GM20431 (cell line): ENCODE measurements around the gene KRTAP3-2.

Experiments used
- in situ Hi-C: fragments of 300-500 bp; cut with MseI, MboI; formaldehyde crosslinking; loops from one replicate; pipeline ENCODE4 v1.15.0; 2020; ENCODE audit warnings: low sequenced_read_pairs; ENCODE audit not compliant: unreplicated experiment

KRTAP3-2 gene

DNA sequence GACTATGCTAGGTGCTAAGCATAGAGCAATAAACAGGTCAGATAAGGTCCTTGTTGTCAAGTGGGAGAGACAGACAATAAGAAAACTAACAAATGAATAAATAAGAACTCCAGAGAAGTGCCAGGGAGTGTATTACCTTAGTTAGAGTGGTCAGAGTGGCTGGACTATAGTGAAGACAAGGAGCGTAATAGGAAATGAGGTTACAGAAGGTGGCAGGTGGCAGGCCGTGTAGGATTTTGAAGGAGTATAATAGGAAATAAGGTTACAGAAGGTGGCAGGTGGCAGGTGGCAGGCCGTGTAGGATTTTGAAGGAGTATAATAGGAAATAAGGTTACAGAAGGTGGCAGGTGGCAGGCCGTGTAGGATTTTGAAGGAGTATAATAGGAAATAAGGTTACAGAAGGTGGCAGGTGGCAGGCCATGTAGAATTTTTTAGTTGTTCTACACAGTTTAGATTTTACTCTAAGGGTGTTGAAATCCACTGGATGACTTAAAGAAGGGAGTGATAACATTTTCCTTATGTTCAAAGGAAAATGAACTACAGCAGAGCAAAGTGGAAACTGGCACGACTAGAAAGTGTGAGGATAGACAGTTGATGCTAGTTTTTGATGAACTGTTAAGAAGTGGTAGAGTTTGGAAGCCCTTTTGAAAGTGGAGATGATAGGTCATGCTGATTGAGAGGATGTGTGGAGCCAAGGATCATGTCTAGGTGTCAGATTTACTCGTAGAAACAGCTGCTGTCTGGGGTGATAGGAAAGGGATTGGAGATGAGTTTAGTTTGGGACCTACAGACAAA lies 12.8 kb upstream of the KRTAP3-2 start:
- in situ Hi-C loops, result no loop called here

DNA sequence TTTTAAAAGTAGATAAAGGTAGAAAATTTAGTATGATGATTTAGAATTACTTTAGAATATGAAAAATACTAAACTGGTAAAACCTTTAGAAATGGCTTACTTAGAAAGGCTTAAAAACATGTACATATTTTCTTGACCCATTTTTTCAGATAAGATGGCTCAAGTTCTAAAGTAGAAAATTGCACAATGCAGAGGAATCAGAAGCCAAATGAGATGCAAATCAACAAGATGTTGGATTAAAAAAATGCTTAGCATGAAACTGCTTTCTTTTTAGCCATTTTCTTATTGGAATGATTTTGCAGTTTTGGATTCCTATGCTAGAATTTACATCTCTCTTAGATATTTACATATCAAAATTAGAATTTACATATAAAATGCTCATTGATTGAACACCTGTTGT lies 10.7 kb upstream of the KRTAP3-2 start:
- in situ Hi-C loops, result no loop called here

DNA sequence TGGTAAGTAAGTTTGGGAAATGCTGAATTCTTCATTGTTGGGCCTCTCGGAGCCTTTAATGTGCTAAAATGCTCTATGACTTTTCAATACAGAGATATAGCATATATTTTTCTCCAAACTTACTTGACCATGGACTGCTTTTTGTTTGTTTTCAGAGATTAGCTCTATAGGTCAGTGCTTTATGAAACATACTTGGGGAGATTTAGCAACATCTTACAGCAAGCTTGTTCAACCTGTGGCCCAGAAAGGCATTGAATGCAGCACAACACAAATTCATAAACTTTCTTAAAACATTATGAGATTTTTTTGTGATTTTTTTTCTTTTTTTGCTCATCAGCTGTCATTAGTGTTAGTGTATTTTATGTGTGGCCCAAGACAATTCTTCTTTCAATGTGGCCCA lies 10.2 kb upstream of the KRTAP3-2 start:
- in situ Hi-C loops, result no loop called here

DNA sequence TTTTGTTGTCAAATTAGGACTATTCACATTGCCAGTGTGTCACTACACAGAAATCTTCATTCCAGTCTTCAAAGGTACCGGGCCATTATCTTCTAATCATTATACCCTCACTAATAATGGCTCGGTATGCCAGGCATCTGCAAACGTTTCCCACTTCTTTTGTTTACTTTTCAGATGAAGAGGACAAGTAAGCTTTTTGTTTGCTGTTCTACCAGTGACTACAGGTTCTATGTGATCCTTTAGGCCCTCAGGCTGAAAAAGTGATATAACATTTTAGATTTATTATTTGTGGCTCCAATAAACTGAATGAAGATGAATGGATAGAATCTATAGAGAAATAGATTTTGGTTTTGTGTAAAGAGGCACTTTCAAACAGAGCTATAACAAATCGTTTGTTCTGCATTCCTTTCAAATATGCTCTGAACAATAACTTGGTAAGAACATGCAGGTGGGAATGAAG lies 9.6 kb upstream of the KRTAP3-2 start:
- in situ Hi-C loops, result no loop called here

DNA sequence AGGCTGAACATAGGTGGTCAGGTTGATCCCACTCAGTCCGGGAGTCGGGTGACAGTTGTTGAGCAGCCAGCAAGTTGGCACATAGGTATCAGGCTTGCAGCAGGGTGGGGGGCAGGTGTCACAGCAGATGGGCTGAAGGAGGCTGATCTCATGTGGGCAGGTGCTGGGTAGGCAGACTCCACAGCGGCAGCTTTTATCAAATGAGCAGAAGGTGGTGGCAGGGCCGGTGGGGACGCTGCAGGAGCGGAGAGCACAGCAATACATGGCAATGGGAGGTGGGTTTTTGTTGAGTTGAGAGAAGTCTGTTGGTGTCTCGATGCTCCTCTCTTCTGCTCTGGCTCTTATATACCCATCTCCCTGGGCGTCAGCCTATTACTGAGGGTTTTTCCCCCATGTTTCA lies 9.1 kb upstream of the KRTAP3-2 start, which contains the start of gene KRTAP3-1:
TSS of gene KRTAP3-1 (minus strand) at position 318 of the 400 bp plus-strand sequence. CDS start at position 264, 54 bp downstream.
- in situ Hi-C loops, result no loop called here

DNA sequence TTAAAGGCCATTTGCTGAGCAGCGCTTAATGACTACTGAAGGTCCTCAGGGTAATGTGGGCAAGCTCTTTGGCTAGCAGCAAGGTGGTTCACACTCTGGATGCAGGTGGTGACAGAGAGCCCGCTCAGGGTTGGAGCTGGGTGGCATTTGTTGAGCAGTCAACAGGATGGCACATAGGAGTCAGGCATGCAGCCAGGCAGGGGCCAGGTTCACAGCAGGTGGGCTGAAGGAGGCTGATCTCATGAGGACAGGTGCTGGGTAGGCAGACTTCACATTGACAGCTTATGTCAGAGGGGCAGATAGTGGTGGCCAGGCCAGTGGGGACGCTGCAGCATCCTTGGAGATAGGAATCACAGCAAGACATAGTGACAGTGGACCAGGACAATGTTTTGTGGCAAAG lies 4.7 kb upstream of the KRTAP3-2 start:
- in situ Hi-C loops, result no loop called here

DNA sequence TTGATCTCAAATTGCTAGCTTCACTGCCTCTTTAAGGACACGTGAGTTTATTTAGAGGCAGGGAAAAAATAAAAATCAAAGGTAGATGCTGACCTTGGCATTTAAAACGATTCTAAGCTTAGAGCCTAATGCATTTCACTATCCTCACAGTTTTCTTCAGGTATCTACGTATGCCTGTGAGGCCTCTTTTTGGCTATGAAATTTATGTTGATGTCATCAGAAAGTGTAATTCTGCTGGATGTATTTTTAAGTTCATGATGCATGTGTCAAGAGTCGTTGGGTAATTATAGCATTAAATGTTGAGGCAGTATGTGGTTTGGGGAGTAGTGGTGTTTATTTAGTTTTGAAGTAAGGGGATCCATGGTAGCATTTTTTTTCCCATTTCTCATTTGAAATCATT lies 4.2 kb upstream of the KRTAP3-2 start:
- in situ Hi-C loops, result no loop called here

DNA sequence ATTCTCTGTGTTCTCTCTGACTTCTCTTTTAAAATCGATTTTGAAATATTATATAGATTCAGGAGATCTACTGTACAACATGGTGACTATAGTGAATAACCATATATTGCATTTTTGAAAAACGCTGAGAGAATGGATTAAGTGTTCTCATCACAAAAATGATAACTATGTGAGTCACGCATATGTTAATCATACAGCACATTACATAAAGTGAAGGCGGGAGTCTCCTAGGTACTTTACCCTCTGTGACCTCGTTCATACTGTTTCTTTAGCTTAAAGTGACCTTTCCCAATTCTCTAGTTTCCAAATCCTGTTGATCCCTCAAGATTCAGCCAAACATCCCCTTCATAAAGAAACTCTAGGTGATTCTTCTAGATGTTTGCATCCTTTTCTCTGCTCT lies 3.1 kb upstream of the KRTAP3-2 start:
- in situ Hi-C loops, result no loop called here

DNA sequence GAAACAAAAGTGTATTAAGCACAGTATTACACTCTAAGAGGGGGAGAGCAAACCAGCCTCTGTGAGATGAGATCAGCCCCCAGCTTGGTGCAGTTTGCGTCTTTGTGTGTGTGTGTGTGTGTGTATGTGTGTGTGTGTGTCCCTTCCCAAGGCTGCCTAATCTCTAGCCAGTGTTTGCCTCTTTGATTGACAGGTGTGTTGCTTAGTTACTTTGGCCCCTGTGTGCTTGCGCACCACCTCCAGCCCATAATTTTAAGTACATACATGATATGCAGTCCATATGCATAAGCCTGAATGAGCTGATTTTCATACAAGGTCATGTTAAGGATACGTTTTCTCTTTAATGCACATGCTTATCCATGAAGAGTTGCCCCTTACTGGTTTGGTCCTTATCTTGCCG lies 2.1 kb upstream of the KRTAP3-2 start:
- in situ Hi-C loops, result no loop called here

DNA sequence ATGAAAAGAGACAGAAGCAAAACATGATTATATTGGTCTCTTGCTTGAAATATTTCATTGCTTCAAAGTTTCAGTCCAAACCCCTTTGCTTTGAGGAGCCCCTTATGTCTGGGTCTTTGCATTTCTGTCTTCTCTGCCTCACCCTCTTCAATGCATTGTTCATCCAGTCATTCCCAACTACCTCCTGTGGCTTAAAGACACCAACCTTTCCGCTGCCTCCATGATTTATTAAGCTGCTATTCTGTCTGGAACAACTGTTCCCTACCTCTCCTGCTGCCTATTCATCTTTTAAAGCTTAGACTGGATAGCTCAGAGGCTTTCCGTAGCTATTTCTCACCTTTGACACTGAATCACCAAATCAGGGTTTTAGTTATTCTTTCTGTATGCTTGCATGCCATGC lies 2.3 kb downstream of the KRTAP3-2 start:
- in situ Hi-C loops, result no loop called here

DNA sequence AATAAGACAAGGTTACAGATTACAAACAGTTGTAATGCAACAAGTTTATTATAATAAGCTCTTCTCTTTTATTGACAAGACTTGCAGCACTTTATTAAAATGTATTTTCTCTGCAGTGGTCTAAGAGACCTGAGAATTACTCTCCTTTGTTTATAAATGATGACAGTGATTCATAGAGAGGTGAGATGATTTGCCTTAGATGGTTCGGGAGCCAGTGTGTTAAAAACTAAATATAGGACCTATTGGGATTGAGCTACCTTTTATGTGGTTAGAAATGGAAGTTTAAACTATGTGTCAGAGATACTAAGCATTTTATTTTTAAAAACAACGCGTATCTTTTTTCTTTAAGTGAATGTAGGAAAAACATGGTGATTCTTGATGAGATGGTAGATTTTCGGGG lies 2.9 kb downstream of the KRTAP3-2 start:
- in situ Hi-C loops, result no loop called here

DNA sequence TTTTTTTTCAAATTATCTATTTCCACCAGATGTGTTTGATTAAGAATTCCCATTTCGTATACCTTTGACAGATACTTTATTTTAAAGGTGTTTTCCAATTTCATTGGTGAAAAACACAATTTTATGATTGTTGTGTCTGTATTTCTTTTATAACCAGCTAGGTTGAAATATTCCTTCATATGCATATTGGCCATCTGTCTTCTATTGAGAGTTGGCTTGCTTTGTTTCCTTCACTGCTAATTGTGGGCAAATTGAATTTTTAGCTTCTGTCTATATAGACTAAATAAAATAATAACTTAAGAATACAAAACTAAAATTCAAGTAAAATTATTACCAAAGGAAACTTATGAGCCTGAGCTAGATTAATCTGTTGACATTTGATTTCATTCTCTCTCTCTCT lies 4.6 kb downstream of the KRTAP3-2 start:
- in situ Hi-C loops, result no loop called here

DNA sequence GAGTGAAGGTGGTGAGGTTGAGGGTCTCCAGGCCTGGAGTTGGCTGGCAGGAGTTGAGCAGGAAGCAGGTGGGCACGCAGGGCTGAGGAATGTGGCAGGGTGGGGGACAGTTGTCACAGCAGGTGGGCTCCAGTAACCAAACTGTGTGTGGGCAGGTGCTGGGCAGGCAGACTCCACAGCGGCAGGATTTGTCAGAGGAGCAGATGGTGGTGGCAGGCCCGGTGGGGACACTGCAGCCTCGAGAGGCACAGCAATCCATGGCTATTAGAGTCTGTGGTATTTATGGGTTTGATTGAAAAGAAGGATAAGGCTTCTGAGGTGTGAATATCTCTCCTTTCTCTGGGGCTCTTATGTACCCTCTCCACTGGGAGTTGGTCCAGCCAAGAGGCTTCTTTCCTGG lies 5.9 kb downstream of the KRTAP3-2 start, which contains the start of gene KRTAP3-3:
TSS of gene KRTAP3-3 (minus strand) at position 326 of the 400 bp plus-strand sequence. CDS start at position 259, 67 bp downstream.
- in situ Hi-C loops, result no loop called here

DNA sequence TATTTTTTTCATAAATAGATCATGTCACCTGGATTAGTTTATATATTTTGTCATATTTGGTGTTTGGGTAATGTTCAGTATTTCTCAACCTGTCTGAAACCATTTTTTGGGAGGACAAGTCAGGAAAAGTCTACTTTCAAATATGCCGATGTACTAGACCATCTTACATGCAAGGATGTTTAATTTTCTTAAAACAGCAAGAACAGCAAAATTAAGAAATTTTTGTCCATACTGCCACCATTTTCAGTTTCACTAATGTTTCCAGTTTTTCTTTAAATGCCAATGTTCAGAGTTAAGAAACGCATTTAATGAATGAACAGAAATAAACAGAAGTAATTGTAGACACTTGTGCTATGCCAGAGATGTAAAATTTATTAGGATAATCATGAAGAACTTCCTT lies 6.6 kb downstream of the KRTAP3-2 start:
- in situ Hi-C loops, result no loop called here

DNA sequence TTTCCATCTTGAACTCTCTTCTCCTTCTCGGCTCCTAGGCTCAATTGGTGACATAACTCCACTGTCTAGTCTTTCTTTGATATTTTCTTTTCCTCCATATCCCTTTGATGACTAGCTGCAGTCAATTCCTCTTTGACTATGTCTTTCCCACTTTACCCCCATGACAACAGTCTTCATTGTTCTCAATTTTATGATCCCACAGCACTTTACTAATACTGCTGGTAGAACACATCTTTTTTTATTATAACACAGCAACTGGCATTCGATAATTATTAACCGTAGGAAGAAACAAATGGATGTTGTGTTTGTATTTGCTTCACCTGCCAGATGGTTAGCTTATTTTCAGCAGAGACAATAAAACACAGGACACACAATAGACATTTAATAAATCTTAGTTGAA lies 7.0 kb downstream of the KRTAP3-2 start:
- in situ Hi-C loops, result no loop called here

DNA sequence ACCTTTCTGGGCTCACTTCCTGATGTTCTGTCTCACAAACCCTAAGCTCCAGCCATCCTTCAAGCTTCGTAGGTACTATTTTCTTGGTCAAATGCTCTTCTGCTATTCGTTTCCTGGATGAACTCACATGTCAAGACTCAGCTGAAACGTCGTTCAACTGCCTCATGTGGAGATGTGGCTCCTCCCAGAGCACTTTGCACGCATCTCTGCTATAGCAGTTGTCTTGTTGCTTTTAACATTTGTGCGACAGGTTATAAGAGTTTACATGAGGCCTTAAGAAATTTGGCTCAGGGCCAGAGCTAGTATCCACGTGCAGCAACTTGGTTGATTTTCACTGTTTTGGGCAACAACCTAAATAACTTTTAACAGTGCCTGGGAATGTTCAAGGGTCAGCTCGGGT lies 12.8 kb downstream of the KRTAP3-2 start:
- in situ Hi-C loops, result no loop called here

DNA sequence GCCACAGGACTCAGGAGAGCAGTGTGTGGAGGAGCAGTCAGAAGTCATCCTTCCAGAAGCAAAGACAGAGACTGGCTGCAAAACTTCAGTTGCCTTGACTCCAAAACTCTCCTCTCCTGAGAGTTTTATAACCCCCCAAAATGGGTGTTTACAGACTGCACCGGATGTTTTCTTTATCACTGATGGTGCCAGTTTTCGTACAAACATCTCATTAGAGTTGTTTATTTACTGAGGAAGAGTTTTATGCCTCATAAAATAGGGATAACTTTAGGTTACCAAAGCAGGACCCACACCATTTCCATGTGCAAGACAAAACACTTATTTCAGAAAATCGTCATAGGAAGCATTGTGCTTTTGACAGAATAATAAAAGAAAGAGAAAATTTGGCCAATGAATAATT lies 15.5 kb downstream of the KRTAP3-2 start, which contains the start of gene KRT40:
TSS of gene KRT40 (minus strand) at position 101 of the 400 bp plus-strand sequence. CDS start at position 48, 53 bp downstream.
- in situ Hi-C loops, result no loop called here

DNA sequence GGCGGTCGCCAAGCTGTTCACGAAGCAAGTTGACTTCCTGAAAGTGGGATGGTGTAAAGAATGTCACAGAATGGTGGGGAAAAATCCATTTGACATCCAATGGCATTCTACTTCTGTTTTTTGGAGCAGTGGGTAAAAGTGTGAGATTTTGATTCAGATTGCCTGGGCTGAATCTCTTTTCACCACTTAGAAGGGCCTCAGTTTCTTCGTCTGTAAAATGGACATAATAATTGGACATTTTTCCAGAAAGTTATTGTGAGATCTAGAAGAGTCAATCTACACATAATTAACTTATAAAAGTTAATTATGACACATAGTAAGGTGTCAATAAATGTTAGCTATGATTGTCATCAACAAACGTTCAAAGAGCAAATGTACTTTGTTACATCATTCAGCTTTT lies 18.6 kb downstream of the KRTAP3-2 start:
- in situ Hi-C loops, result no loop called here

DNA sequence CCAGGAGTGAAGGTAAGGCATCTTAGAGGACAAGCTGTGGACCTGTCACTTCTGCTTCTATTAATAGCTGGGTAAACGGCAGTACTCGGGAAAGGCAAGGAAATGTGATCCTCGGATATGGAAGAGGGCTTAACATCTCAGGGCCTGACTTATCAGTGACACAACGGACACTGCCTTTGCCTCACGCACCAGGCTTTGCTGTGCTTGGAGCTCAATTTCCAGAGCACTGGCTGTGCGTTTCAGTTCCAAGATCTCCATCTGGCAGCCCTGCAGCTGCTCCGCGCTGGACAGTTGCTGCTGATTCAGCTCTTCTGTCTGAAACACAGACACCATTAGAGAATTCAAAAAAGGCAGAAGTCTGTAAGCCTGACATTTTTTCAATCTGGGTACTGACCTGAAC lies 19.1 kb downstream of the KRTAP3-2 start:
- in situ Hi-C loops, result no loop called here

DNA sequence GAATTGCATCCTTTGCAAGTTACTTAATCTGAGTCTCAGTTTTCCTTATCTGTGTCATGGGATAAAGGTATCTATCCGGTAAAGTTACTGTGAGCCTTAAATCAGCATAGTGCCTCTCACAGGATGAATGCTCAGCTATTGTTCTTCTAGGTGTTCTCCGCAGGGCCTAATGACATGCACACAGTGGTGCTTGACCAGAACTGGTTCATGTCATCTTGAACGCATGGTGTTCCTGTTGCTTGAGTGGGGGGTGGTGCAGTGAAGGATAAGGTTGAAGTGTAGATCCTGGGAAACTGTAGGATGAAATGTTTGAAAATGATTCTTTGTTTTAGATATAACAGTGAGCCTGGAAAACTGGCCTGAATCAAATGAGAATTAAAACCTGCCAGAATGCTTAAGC lies 19.6 kb downstream of the KRTAP3-2 start:
- in situ Hi-C loops, result no loop called here

DNA sequence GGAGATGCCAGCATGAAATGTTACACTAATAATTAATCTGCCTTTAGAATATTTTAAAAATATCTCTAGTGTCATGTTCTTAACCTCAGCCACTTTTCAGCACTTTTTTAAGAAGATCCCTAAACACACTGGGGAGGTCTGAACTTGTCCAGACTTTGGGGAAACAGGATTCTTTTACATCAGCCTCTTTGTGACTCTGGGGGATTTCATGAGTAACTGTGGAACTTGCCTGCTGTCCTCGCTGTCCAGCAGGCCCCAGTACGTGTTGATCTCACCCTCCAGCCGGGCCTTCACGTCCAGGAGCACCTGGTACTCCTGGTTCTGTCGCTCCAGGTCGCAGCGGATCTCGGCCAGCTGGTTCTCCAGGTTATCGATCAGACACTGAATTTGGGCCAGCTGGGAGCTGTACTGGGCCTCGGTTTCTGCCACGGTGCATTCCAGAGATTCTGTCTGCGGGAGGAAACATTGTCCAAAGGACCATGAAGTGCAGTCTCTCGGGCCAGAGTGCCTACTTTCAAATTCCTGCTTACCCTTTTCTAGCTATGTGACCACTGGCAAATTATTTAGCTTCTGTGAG lies 21.0 kb downstream of the KRTAP3-2 start:
- in situ Hi-C loops, result no loop called here
